GM19467 (cell line): ENCODE data around the gene MIEF1.

ENCODE experiments used
- ATAC-seq: cut with Tn5 transposase; IDR thresholded peaks from one replicate; pipeline ENCODE4 v1.9.1; 2021; ENCODE audit warnings: mild to moderate bottlenecking, moderate library complexity; ENCODE audit not compliant: unreplicated experiment

The MIEF1 gene

GRCh38 chr22:39527481-39527961 lies 25.4 kb downstream of the MIEF1 start:
- no peak for ATAC-seq

GRCh38 chr22:39528080-39528661 lies 26.1 kb downstream of the MIEF1 start:
- ATAC-seq = no peak

- no peak for ATAC-seq
Observed at GRCh38 chr22:39528681-39529486, 26.8 kb downstream of the MIEF1 start.

- ATAC-seq = no peak
Observed at GRCh38 chr22:39529487-39529851, 27.4 kb downstream of the MIEF1 start.

GRCh38 chr22:39530116-39530515 lies 28.0 kb downstream of the MIEF1 start:
- ATAC-seq = no peak

- no peak for ATAC-seq
Observed at GRCh38 chr22:39530692-39531331, 28.7 kb downstream of the MIEF1 start.

GRCh38 chr22:39532215-39533073 lies 30.4 kb downstream of the MIEF1 start, which contains the start of gene RPS19BP1:
TSS of gene RPS19BP1 (minus strand) at chr22:39532748. CDS start at chr22:39532738, 10 bp downstream.
- peak; percentile 74 for ATAC-seq

- ATAC-seq = no peak
Observed at GRCh38 chr22:39534092-39534506, 32.0 kb downstream of the MIEF1 start.

GRCh38 chr22:39534591-39535356 lies 32.7 kb downstream of the MIEF1 start:
- ATAC-seq = no peak

- ATAC-seq = no peak
Observed at GRCh38 chr22:39535357-39535725, 33.3 kb downstream of the MIEF1 start.

- ATAC-seq = no peak
Observed at GRCh38 chr22:39535831-39536449, 33.9 kb downstream of the MIEF1 start.

GRCh38 chr22:39536711-39537110 lies 34.6 kb downstream of the MIEF1 start:
- ATAC-seq = no peak

GRCh38 chr22:39537975-39538374 lies 35.9 kb downstream of the MIEF1 start:
- ATAC-seq = no peak

GRCh38 chr22:39543095-39543494 lies 41.0 kb downstream of the MIEF1 start:
- no peak for ATAC-seq

GRCh38 chr22:39545386-39546365 lies 43.6 kb downstream of the MIEF1 start:
- ATAC-seq = no peak

GRCh38 chr22:39546889-39547586 lies 44.9 kb downstream of the MIEF1 start:
- ATAC-seq = no peak

GRCh38 chr22:39547587-39547947 lies 45.5 kb downstream of the MIEF1 start:
- ATAC-seq = no peak

GRCh38 chr22:39553429-39553828 lies 51.3 kb downstream of the MIEF1 start:
- ATAC-seq = no peak
